GM23248 (cell line): ENCODE measurements around the gene TMEM255A.

Source experiments
- EZH2 ChIP-seq: fragments of 200-600 bp; sonication (generic); IDR thresholded peaks from 2 replicates; pipeline ENCODE4 v1.6.1; 2018; ENCODE audit warnings: antibody characterized with exemption, mild to moderate bottlenecking; ENCODE audit not compliant: insufficient read depth, poor library complexity, severe bottlenecking
- EZH2phosphoT487 ChIP-seq: fragments of 200-600 bp; sonication (generic); IDR thresholded peaks from 2 replicates; pipeline ENCODE4 v1.6.1; 2018; ENCODE audit warnings: antibody characterized with exemption, moderate library complexity, mild to moderate bottlenecking, low read depth; ENCODE audit not compliant: insufficient read depth

- no peak for TF ChIP-seq EZH2
- TF ChIP-seq EZH2phosphoT487: no peak
These were observed 1.2 kb downstream of the TMEM255A start for GRCh38 chrX:120309873-120310705.
